ENCODE results near the gene MED15.

GRCh38 chr22:20586403-20586745 is 79.0 kb downstream of the MED15 start:
- no peak for TF ChIP-seq POLR2A (IDR thresholded peaks at IDR 0.05; ENCODE audit: low read depth)
- no peak for TF ChIP-seq CTCF (IDR thresholded peaks at IDR 0.05)

Data from esophagus muscularis mucosa (tissue), 3 donors.